Muscle layer of duodenum (tissue), 2 donors: ENCODE measurements around the gene SNAP25.

Experiments used
- H3K27ac ChIP-seq: one replicate; pipeline ENCODE4 v1.7.0; 2013; ENCODE audit warnings: mild to moderate bottlenecking, low read length
- H3K27me3 ChIP-seq: one replicate; pipeline ENCODE4 v1.7.0; 2013; ENCODE audit warnings: low read depth, mild to moderate bottlenecking, control low read depth, low read length
- H3K36me3 ChIP-seq, 2 donors: one replicate each; pipeline ENCODE4 v1.7.0; 2013; ENCODE audit warnings: low read length in 2 of 2, control low read depth in 1 of 2, mild to moderate bottlenecking in 1 of 2; ENCODE audit not compliant: insufficient read depth in 2 of 2, control insufficient read depth in 1 of 2
- H3K4me1 ChIP-seq, 2 donors: one replicate each; pipeline ENCODE4 v1.7.0; 2013; ENCODE audit warnings: low read length in 2 of 2, mild to moderate bottlenecking in 2 of 2, control low read depth in 1 of 2, moderate library complexity in 1 of 2; ENCODE audit not compliant: insufficient read depth in 2 of 2, control insufficient read depth in 1 of 2
- H3K4me3 ChIP-seq, 2 donors: one replicate each; pipeline ENCODE4 v1.7.0; 2013; ENCODE audit warnings: low read length in 2 of 2, low read depth in 1 of 2, mild to moderate bottlenecking in 1 of 2
- H3K9me3 ChIP-seq, 2 donors: one replicate each; pipeline ENCODE4 v1.7.0; 2013; ENCODE audit warnings: low read length in 2 of 2, control low read depth in 1 of 2, mild to moderate bottlenecking in 1 of 2; ENCODE audit not compliant: control insufficient read depth in 1 of 2
- donor health status: healthy.

The SNAP25 gene

DNA sequence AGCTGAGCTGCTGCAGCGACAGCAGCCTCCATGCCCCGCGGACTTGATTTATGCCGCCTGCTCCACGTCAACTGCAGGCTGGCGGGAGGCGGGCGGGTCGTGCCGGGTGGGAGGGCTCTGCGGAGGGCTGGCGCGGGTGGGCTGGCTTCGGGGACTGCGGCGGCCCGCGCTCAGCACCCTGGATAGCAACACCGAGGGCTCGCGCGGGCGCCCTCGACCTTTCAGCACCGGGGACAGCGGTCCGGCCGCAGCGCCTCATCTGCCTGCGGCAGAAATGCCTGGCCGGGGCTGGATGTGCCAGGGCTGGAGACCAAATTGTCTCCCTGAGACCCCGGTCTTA, 792 bp downstream of the SNAP25 start:
- H3K36me3 ChIP-seq: no peaks in the 10 kb centered on the region
- peaks cover 24% of the 10 kb centered on the region for H3K27me3 ChIP-seq
- H3K4me1 ChIP-seq: peaks cover 0 to 16% of the 10 kb centered on the region in 2 donors
- H3K27ac ChIP-seq: no peak overlapping the region
- H3K4me3 ChIP-seq: peak overlapping the region in 1 of 2 donors; percentile 69
- no peaks in the 10 kb centered on the region for H3K9me3 ChIP-seq

DNA sequence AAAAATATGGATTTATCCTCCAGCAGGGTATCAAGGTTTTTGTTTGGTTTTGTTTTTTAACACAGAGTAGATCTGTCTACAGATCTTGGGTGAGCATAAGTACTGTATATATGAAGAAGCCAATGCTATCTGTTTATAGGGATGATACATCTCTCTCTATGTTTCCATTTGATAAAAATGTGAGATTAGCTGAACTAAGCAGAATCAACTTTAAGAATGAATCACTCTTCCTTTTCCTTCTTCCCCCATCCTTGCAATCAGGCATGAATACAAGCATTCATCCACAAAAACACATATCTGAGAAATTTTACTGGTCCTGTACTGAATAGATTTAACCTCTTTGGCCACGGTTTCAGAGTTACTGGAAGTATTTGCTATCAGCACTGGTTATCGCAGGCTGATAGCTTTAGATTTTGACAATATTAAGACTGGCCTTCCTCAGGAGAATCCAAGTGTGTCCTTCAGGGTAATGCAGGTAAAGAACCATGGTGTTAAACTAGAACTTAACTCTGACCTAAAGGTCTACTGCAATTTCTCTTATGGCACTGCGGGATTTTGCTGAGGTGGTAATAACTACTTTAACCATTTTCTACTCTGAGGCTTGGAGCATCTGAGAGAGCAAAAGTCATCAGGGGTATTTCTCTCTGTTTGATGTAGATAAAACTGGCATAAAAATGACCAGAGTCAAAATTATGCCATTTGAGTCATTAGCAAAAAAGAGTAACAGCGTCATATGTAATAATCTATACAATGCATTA, 1.5 kb downstream of the SNAP25 start:
- H3K36me3 ChIP-seq: no peaks in the 10 kb centered on the region
- H3K27me3 ChIP-seq: peaks cover 24% of the 10 kb centered on the region
- H3K4me1 ChIP-seq: peaks cover 0 to 16% of the 10 kb centered on the region in 2 donors
- H3K27ac ChIP-seq: no peak overlapping the region
- no peaks in the 10 kb centered on the region for H3K9me3 ChIP-seq
- no peak overlapping the region for H3K4me3 ChIP-seq

DNA sequence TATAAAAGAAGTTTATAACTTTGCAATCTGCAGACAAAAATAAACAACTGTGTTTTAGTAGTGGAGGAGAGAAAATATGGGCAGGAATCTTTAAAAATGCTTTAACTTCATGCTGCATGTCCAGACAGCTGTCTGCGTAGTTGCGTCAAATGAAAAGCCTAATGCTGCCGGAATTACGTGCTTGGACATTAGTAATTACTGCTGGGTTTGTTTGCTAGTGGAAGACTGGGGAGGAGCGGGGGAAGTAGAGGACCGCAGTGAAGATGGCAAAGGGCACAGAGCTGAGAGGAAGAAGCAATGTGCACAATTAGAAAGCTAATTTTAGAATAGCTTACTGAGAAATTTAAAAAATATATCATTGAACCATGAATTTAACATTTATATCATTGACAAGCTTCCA, 2.4 kb downstream of the SNAP25 start:
- H3K36me3 ChIP-seq: no peaks in the 10 kb centered on the region
- H3K9me3 ChIP-seq: no peaks in the 10 kb centered on the region
- H3K27me3 ChIP-seq: peaks cover 21% of the 10 kb centered on the region
- H3K4me1 ChIP-seq: peaks cover 0 to 16% of the 10 kb centered on the region in 2 donors
- no peak overlapping the region for H3K27ac ChIP-seq
- H3K4me3 ChIP-seq: no peak overlapping the region

DNA sequence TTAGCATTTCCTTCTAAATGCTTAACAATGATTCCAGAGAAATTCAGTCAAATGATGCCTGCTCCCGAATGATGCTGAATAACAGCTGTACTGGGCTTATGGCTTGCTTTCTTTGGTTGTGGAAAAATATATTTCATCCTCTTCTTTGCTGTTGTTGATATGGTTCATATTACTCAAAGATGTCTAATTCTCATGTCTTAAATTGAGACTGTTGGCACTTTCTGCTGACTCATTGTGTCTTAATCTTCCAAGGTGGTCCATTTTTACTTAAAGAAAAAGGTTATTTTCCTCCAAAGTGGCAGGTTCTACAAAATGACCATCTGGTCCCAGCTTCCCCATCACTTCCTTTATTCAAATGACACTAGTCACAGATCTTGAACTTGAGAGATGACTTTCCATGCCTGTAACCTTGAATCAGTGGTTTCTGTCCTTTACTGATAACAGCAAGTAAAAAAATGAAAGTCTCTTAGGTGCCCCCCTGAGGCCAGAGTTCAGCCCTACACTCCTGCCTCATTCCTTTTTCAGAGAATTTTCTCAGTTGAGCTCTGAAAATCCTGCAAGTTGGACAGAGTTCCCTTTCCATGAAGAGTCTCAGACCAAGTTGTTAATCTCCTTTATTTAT, 6.9 kb downstream of the SNAP25 start:
- H3K4me1 ChIP-seq: no peaks in the 10 kb centered on the region
- no peaks in the 10 kb centered on the region for H3K36me3 ChIP-seq
- no peak overlapping the region for H3K27ac ChIP-seq
- H3K9me3 ChIP-seq: no peaks in the 10 kb centered on the region
- no peak overlapping the region for H3K4me3 ChIP-seq
- H3K27me3 ChIP-seq: no peaks in the 10 kb centered on the region

DNA sequence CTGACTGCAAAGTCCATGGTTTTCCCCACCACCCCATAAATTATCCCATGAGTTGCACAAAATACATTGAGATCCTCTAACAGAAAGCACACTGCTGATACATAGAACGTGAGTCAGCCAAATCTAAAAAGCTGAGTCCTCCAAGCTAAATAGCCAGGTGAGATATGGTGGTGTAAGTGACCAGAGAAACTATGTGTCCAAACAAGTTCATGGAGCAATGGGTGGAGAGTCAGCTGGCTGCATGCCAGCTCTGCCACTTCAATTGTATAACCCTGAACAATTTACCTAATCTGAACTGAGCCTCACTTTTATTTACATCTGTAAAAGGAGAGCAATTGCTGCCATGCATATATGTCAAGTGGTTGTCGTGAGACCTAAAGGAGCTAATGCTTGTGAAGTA, 9.7 kb downstream of the SNAP25 start:
- Histone ChIP-seq H3K4me1 (no peaks in the 10 kb centered on the region), H3K4me3 (no peak overlapping the region), H3K27ac (no peak overlapping the region), H3K36me3 (no peaks in the 10 kb centered on the region), H3K27me3 (no peaks in the 10 kb centered on the region), H3K9me3 (no peaks in the 10 kb centered on the region)

DNA sequence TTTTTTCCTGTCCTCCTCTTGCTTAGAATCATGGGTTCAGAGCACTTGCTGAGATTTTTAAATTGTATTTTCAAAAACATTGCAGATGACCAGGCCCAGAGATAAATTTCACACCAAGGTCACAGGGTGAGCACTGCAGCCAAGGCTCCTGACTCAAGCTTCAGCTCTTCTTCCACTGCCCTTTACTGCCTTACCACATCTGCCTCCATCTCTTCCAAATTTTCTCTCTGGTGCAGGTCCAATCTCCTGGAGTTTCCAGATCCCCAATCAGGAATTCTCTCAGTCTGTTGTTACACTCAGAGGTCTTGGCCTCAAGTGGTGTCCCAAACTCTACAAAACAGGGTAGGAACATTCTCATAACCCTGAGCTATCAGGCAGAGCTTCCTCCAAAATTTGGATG, 12.7 kb downstream of the SNAP25 start:
- Histone ChIP-seq H3K36me3 (no peaks in the 10 kb centered on the region), H3K27ac (no peak overlapping the region), H3K4me1 (no peaks in the 10 kb centered on the region), H3K27me3 (no peaks in the 10 kb centered on the region), H3K4me3 (no peak overlapping the region), H3K9me3 (no peaks in the 10 kb centered on the region)

DNA sequence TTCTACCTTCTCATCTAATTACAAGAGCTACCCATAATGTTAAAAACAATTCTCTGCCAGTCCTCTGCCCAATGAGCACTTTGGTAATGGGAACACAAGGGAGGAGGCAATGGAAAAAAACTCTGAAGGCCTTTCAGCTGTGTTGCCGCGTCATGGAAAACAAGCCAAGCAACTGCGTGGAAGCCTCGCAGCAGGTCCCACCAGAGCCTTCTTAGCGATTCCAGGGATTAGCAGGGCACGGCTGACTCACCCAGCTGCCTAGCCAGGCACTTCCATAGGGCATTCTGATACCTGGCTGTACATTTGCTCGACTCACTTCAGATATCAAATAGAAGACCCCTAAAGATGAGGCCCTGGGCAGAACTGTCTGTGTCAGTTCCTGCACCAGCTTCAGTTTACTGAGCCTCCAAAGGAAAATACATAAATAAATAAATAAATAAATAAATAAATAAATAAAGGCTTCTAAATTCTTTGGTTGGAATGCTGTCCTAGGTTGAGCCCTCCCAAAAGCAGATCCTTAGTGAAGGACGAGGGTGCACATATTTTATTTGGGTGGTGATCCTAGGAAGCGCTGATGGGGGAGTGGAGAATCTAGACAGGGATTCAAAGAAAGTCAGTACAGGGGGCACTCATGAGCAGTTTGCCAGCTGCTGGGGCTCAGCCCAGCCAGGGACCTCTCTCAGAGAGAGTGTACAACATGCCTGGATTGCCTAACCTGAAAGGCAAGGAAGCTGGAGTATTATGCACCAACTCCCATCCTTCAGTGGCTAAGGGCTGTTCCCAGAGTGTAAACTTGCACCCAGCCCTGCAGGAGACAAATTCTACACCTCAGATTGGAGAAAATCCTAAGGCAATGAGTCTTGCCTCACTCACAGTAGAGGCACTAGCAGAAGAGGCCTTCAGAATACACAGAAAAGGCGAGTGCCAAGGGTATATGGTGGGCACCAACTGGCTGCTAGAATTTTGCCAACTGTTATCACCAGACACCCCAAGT, 18.2 kb downstream of the SNAP25 start:
- H3K27ac ChIP-seq: no peak overlapping the region

DNA sequence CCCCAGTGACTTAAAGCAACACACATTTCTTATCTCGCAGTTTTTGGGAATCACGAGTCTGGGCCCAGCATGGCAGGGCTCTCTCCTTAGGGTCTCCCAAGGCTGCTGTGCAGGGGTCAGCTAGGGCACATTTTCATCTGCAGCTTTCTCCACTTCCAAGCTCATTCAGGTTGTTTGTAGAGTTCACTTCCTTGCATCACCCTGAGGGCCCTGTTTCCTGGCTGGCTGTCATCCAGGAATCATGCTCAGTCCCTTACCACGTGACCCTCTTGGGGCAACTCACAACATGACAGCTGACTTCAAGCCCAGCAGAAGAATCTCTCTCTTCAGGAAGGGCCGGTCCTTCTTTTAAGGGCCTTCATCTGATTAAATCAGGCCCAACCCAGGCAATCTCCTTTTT, 21.3 kb downstream of the SNAP25 start:
- no peaks in the 10 kb centered on the region for H3K36me3 ChIP-seq
- no peak overlapping the region for H3K4me3 ChIP-seq
- H3K9me3 ChIP-seq: no peaks in the 10 kb centered on the region
- no peaks in the 10 kb centered on the region for H3K27me3 ChIP-seq
- H3K4me1 ChIP-seq: no peaks in the 10 kb centered on the region
- no peak overlapping the region for H3K27ac ChIP-seq

More for the DNA sequence above, 18.2 kb downstream of the SNAP25 start:
- no peak overlapping the region for H3K4me3 ChIP-seq
- H3K4me1 ChIP-seq: no peaks in the 10 kb centered on the region
- H3K36me3 ChIP-seq: no peaks in the 10 kb centered on the region
- H3K9me3 ChIP-seq: no peaks in the 10 kb centered on the region
- H3K27me3 ChIP-seq: no peaks in the 10 kb centered on the region

DNA sequence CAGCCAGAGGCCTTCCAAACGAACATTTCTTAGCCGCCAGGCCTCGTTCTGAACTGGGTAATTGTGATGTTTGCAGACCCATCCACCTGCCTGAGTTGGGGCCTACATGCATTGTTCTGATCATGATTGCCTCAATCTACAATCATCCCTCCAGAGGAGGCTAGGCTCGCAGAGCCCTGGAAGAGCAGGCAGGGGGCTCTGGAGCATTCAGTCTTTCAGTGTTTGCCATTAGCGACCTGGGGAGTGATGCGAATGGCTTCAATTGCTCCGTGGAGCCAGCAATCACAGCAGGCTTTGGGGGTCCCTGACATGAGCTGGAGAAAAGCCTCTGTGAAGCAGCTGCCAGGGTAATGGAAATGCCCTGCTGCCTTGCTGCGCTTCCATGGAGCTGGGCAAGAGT, 22.0 kb downstream of the SNAP25 start:
- Histone ChIP-seq H3K27ac (no peak overlapping the region), H3K4me3 (no peak overlapping the region), H3K9me3 (no peaks in the 10 kb centered on the region), H3K36me3 (no peaks in the 10 kb centered on the region), H3K27me3 (no peaks in the 10 kb centered on the region), H3K4me1 (no peaks in the 10 kb centered on the region)

DNA sequence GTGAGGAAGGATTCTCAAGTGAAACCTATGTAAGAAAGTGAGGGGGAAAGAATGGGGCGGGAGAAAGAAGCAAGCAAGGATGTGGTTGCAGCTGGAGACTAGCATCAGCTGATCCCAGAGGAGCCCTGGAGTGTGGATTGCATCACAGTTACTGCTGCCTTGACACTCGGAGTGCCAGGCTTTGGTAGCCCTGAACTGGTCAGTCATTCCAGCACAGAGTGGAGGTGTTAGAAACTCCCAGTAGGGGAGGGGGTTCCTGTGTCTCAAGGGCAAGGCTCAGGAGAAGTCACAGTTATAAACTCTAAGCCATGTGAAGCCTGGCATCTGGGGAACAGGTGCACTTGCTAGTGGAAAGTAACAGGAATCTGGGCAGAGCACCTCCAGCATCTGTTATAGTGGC, 23.5 kb downstream of the SNAP25 start:
- H3K4me1 ChIP-seq: no peaks in the 10 kb centered on the region
- no peaks in the 10 kb centered on the region for H3K9me3 ChIP-seq
- H3K27ac ChIP-seq: no peak overlapping the region
- H3K27me3 ChIP-seq: no peaks in the 10 kb centered on the region
- no peak overlapping the region for H3K4me3 ChIP-seq
- H3K36me3 ChIP-seq: no peaks in the 10 kb centered on the region

DNA sequence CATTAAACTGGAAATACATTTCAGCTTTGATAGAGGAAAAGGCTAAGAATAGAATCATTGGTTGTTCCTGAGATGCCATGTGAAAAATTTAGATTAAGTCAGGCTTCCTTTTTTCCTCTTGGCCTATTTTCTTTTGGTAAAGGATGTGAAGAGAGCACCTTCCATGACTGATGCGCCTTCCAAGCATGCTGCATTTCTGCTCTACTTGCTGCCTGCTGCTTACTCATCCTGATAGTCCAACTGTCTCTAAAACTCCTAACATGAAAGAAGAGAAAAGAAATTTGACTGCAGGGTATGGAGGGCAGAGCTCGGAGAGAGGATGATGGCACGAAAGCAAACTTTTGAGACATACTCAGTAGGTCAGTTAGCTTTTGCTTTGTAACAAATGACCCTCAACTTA, 28.8 kb downstream of the SNAP25 start:
- Histone ChIP-seq H3K4me1 (no peaks in the 10 kb centered on the region), H3K4me3 (no peak overlapping the region), H3K9me3 (no peaks in the 10 kb centered on the region), H3K36me3 (no peaks in the 10 kb centered on the region), H3K27ac (no peak overlapping the region), H3K27me3 (no peaks in the 10 kb centered on the region)
